Progenitor cell of endocrine pancreas (in vitro differentiated cells): ENCODE measurements around the gene PLCD1. TPM values are rescaled to one million over a fixed set of nuclear protein-coding genes. Genes with fewer than 3 reads are reported as not detected.

Source experiments
- DNase-seq: peaks from one replicate; pipeline ENCODE4 v3.0.0; 2021; ENCODE audit warnings: low spot score; ENCODE audit not compliant: unreplicated experiment
- H3K27ac Mint-ChIP-seq: 2 replicates; pipeline ENCODE4 v1.8.0; 2021; ENCODE audit warnings: mild to moderate bottlenecking, moderate library complexity, mixed read lengths
- H3K27me3 Mint-ChIP-seq: 2 replicates; pipeline ENCODE4 v1.8.0; 2021; ENCODE audit warnings: mixed read lengths
- H3K36me3 Mint-ChIP-seq: 2 replicates; pipeline ENCODE4 v1.8.0; 2022; ENCODE audit warnings: mixed read lengths; ENCODE audit not compliant: insufficient read depth
- H3K4me1 Mint-ChIP-seq: 2 replicates; pipeline ENCODE4 v1.8.0; 2021; ENCODE audit warnings: low read depth, mixed read lengths
- H3K4me3 Mint-ChIP-seq: 2 replicates; pipeline ENCODE4 v1.8.0; 2021; ENCODE audit warnings: low read depth, mild to moderate bottlenecking, moderate library complexity, mixed read lengths
- H3K9me3 Mint-ChIP-seq: 2 replicates; pipeline ENCODE4 v1.8.0; 2021; ENCODE audit warnings: low read depth, mixed read lengths
- total RNA-seq: library from RNA; stranded (reverse); gene quantifications from 2 replicates; pipeline ENCODE4 v1.2.1, GENCODE V29; 2021
- TF ChIP-seq, protein P1 (sequence below): fragments of 200-600 bp; sonication (generic); IDR thresholded peaks from one replicate; pipeline ENCODE4 v1.5.0; 2021; ENCODE audit warnings: antibody characterized with exemption, mild to moderate bottlenecking; ENCODE audit not compliant: unreplicated experiment

The PLCD1 gene
- total RNA-seq, 1 donor from 2014 or later, result 30.0 TPM

DNA sequence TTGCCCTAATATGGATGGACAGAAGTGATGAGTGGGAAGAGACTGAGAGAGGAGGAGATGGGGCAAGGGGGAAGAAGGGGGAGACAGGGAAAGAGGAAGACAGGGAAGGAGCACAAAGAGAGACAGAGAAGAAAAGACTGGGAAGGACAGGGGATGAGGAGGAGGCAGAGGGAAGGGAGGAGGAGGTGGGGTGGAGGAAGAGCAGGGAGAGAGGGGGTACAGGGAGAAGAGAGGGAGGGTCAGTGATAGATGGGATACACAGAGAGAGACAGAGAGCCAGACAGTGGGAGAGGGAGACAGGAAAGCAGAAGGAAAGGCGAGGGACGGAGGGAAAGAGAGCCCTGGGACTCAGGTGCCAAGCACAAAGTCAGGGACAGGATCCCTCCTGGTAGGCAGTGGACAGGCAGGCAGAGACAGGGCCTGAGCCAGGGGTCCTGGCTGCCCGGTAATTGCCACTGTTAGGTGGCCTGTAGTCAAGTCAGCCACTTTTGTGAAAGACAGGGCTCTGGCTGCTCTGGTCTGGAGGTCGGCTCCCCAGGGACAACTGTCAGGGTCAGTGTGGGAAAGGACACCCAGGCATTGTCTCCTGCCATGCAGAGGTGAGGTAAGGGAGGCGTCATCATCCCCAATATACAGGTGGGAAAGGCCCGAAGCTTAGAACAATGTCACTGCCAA is 29.1 kb downstream of the PLCD1 start:
- Mint-ChIP-seq H3K4me1 (peaks cover 25% of the 10 kb centered on the region), H3K36me3 (peaks cover 2% of the 10 kb centered on the region), H3K27me3 (peaks cover 3% of the 10 kb centered on the region), H3K27ac (no peak overlapping the region), H3K4me3 (no peak overlapping the region), H3K9me3 (no peaks in the 10 kb centered on the region)
- DNase-seq, result no peak
- TF ChIP-seq, protein P1, sequence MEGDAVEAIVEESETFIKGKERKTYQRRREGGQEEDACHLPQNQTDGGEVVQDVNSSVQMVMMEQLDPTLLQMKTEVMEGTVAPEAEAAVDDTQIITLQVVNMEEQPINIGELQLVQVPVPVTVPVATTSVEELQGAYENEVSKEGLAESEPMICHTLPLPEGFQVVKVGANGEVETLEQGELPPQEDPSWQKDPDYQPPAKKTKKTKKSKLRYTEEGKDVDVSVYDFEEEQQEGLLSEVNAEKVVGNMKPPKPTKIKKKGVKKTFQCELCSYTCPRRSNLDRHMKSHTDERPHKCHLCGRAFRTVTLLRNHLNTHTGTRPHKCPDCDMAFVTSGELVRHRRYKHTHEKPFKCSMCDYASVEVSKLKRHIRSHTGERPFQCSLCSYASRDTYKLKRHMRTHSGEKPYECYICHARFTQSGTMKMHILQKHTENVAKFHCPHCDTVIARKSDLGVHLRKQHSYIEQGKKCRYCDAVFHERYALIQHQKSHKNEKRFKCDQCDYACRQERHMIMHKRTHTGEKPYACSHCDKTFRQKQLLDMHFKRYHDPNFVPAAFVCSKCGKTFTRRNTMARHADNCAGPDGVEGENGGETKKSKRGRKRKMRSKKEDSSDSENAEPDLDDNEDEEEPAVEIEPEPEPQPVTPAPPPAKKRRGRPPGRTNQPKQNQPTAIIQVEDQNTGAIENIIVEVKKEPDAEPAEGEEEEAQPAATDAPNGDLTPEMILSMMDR, result no peak

DNA sequence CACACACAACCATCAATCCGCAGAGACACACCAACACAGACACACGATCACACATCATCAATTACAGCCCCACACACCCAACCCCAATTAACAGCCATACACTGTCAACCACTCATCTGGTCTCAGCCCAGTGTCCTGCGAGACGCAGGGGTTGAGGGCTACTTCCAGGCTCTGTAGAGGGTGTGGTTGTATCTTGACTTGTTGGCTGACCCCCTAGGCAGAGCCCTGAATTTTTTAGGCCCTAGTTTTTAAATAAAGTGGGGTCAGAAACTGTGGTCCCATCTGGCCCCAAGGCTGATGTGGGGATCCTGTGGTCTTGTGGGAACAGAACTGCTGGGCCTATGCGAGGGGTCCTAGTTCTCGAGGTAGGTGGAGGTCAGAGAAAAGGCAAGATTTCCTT is 29.6 kb downstream of the PLCD1 start:
- peaks cover 2% of the 10 kb centered on the region for H3K36me3 Mint-ChIP-seq
- no peak overlapping the region for H3K27ac Mint-ChIP-seq
- TF ChIP-seq, protein P1, result no peak
- H3K9me3 Mint-ChIP-seq, result no peaks in the 10 kb centered on the region
- no peak for DNase-seq
- peaks cover 3% of the 10 kb centered on the region for H3K27me3 Mint-ChIP-seq
- H3K4me1 Mint-ChIP-seq, result peaks cover 19% of the 10 kb centered on the region
- peak overlapping the region; percentile 42 for H3K4me3 Mint-ChIP-seq

- DNase-seq, result no peak
- Mint-ChIP-seq H3K4me3 (no peak overlapping the region), H3K9me3 (no peaks in the 10 kb centered on the region), H3K27ac (no peak overlapping the region), H3K4me1 (peaks cover 23% of the 10 kb centered on the region), H3K36me3 (peaks cover 2% of the 10 kb centered on the region), H3K27me3 (peaks cover 3% of the 10 kb centered on the region)
- TF ChIP-seq, protein P1, result no peak
Measured at GRCh38 chr3:37997791-37998370, 31.6 kb downstream of the PLCD1 start.

DNA sequence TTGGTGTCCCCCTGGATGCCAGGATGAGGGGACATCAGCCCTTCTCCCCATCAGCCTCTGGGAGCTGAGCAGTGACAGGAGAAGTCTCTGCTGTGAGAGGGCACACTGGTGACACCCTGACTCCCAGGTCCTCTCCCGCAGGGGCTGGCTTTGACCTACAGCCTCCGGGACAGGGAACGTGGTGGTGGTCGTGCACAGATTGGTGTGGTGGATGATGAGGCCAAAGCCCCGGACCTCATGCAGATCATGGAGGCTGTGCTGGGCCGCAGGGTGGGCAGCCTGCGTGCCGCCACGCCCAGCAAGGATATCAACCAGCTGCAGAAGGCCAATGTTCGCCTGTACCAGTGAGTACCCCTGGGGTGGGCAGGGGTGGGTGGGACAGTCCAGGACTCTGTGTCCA is 32.1 kb downstream of the PLCD1 start:
- peaks cover 29% of the 10 kb centered on the region for H3K4me1 Mint-ChIP-seq
- peaks cover 3% of the 10 kb centered on the region for H3K27me3 Mint-ChIP-seq
- H3K27ac Mint-ChIP-seq, result no peak overlapping the region
- TF ChIP-seq, protein P1, result no peak
- no peaks in the 10 kb centered on the region for H3K9me3 Mint-ChIP-seq
- peaks cover 2% of the 10 kb centered on the region for H3K36me3 Mint-ChIP-seq
- DNase-seq, result no peak
- H3K4me3 Mint-ChIP-seq, result no peak overlapping the region

GRCh38 chr3:37996785-37997301 is 32.6 kb downstream of the PLCD1 start:
- TF ChIP-seq, protein P1, result peak; percentile 80
- no peaks in the 10 kb centered on the region for H3K9me3 Mint-ChIP-seq
- H3K36me3 Mint-ChIP-seq, result peaks cover 2% of the 10 kb centered on the region
- peaks cover 32% of the 10 kb centered on the region for H3K4me1 Mint-ChIP-seq
- DNase-seq, result peak; percentile 71
- H3K27me3 Mint-ChIP-seq, result peaks cover 7% of the 10 kb centered on the region
- peak overlapping the region; percentile 70 for H3K27ac Mint-ChIP-seq
- no peak overlapping the region for H3K4me3 Mint-ChIP-seq
